ENCODE results near the gene METTL16.
A peak's percentile ranks its signal among the peaks of the same experiment; 100 is the strongest.

METTL16 gene

DNA sequence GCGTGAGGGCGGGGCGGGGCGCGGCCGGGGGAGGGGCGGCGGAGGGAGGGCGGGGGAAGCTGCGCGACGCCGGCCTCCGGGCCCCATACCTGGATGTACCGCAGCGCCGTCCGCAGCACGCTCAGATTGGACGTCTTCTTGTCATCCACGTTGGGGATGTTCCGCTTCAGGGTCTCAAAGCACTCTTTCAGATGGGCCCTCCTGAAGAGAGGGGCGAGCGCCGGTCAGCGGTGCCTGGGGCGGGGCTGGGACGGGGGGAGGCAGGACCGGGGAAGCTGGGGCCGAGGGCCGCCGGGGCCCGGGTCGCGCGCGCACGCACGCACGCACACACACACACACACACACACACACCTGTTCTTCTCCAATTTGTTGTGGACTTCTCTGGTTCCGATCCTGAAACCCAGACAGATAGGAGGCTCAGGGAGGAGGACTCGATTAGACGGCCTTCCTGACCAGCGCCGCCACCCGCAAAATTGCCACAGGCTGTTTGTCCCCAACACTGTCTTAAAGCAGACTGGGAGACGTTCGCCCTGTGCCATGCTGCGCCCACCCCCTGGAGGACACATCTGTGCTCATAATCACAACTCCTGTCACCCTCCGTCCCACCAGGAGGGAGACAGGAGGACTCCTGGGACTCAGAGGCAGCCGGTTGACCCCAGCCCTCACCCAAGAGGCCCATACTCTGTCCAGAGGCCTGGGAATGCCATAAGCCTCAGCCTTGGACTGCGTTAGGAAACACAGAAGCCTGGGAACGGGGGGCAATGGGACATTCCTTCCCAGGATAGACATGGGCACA, 117.5 kb downstream of the METTL16 start:
- no peak for DNase-seq

- DNase-seq: peak; percentile 87
Observed at GRCh38 chr17:2393174-2393953, 118.3 kb downstream of the METTL16 start.

DNA sequence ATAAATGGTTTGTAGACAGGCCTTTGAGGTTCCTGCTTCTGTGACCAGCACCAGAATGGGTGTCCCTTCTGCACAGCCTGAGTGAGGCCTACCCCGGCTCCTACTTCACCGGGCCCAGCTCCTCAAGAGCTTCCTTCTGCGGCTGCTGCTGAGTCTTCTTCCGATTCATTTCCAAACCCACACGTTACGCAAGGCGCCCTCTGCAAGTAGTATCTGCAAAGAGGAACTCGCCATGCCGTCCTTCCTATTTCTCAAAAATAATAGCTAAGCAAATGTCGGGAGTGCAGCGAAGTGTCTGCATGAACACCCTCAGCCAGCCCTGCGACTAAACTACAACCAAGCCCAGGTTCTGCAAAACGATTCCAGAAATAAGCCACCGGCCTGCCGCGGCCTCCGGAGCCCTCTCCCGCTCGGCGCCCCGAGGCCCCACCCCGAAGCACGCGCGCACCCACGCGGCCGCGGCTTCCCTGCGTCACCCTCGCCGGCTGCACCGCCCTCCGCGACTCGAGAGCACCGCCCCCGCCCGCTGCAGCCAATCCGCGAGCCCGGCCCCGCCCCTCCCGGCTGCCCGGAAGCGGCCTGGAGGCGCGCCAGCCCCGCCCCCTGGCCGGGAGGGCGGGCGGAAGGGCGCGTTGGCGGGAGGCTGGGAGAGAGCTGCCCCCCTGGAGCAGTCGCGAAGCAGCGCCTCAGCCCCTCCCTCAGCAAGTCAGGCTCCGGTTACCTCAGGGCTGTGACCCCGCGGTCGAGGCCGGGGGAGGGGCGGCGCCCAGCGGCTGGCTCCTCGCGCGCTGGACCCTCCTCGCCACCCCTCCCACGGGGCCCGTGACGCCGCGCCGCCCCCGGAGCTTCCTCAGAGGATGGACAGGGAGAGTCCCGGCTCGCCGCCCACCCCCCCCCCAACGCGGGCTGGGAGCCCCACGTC, 119.2 kb downstream of the METTL16 start:
- DNase-seq: peak; percentile 91

DNA sequence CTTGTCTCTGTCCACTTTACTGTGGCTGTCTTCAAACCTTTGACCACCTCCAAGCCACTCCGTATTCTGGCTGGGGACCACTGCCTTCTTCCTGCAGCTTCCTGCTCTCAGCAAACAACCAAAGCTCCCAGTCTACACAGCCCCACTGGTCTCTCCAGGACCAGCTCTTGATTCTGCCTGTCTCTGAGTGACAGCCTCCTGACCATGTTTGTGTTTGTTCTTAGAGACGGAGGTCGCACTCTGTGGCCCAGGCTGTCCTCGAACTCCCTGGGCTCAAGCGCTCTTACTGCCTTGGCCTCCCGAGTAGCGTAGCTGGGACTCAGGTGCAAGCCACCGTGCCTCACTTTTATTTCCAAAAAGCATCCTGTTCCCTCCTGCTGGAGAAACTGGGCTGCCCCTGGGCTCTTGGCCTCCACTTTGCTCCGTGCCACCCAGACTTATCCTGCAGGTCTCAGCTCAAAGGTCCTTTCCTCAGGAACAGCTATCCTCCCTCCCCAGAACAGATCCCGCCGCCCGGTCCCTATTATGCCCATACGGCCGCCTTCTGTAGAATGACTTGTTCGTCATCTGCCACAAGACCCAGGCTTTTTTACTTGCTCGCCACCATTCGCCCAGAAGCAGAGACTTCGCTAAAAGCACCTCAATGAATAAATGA, 120.0 kb downstream of the METTL16 start:
- no peak for DNase-seq

DNA sequence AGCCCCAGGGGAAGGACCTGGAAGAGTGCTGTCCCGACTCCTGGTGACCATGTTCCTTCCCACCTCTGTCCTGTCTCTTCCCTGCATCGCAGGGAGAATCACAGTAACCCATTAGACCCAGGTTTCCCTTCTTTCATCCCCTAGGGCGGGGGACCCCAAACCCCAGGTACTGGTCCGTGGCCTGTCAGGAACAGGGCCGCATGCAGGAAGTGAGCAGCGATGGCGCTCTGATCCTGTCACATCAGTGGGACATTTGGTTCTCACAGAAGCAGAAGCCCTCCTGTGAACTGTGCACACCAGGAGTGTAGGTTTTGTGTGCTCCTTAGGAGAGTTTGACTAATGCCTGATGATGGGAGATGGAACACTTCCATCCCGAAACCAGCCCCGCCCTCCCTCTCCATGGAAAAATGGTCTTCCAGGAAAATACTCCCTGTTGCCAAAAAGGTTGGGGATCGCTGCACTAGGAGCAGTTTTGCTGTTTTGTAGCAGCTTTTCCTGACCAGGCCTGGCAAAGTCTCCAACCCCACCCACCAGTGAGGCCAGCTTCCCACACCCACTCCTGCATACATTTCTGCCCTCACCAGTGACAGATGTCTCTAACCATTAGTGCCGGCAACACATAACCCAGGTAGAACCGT, 121.4 kb downstream of the METTL16 start:
- no peak for DNase-seq

DNA sequence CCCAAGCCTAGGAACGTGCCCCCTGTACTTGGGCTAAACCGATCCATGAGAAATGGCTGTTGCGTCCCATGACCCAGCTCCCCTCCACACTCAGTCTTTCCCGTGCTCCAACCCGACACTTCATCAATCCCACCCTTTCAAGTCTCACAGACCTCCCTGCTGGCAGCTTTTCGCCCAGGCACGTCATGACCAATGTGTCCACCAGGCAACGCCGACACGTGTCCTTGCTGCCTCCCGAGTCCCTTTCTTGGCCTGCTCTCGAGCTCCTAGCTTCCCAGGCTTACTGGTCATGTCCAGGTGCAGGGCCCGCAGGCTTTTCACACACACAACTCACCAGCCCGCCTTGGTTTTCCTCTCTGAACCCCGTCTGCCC, 123.0 kb downstream of the METTL16 start:
- no peak for DNase-seq

- no peak for DNase-seq
Observed at GRCh38 chr17:2388020-2388682, 123.5 kb downstream of the METTL16 start.

- no peak for DNase-seq
Observed at GRCh38 chr17:2387086-2388019, 124.3 kb downstream of the METTL16 start.

- DNase-seq: no peak
Observed at GRCh38 chr17:2386400-2387085, 125.1 kb downstream of the METTL16 start.

DNA sequence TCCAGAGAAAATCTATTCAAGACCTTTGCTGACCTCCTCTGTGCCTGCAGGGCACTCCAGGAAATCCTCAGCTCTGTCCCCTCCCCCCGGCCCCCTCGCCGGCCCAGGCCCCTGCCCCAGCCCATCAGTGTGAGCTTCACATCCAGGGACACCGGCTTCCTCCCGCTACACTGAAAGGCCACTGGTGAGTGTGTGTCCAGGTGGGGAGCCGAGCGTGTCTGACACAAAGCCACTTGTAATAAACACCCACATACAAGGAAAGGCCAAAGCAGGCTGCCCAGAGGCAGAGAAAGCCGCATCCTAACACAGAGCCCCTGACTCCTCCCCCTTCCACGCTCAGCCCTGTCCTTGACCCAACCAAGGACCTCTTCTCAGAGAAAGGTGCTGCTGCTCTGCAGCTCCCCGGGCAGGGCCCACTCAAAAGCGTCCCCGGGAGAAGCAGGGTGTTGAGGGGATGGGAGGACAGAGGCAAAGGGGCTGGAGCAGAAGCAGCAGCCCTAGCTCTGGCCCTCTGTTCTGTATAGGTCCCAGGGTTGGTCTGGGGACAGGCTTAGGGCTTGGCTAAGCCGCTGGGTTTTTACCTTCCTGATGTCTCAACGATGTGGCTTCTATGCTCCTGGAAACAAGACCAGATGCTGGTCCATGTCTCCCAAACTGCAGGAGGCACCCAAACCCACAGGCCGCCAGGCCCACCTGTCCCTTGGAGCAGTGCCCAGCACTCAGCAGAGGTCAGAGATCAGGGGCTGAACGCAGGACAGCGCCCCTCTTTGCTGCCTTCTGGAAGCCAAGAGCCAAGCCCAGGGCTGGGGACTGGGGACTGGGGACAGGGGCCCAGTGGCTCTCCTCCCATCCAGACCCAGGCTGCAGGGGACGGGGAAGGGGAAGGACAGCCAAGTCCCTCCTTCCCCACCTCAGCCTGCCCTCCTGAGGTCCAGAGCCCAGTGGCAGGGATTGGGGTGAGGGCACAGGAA, 126.2 kb downstream of the METTL16 start:
- no peak for DNase-seq

GRCh38 chr17:2384439-2385127, 127.1 kb downstream of the METTL16 start:
- DNase-seq: no peak

- no peak for DNase-seq
Observed at GRCh38 chr17:2383628-2384167, 128.0 kb downstream of the METTL16 start.

GRCh38 chr17:2380950-2381649, 130.6 kb downstream of the METTL16 start:
- DNase-seq: no peak

DNA sequence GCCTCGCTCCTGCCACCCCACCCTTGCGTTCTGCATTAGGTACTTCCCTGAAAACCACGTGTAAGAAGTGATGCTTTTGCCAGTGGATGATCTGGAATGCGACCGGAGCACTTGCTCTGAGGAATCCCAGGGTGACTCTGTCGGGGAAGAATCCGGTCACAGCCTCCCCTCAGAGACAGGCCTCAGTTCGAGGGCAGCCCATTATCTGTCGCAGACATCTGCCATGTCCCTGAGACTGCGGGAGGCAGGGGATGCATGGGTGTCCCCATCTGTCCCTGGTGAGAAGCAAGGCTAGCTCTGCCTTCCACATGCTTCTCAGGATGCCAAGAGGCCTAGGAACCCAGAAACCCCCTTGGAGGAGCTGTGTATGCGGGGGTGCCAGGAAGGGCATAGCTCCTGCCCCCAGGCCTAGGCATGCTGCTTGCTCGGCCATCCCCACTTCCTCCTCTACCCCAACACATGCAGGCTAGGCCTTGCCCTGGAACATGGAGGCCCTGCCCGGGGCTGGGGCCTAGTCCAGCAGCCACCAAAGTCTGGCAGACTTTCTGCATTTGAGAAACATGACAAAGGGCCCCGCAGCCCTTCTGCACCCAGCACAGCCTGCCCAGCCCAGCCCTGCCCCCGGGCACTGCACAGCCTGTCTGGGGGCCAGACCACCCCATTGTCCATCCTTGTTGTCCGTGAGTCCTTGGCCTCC, 131.3 kb downstream of the METTL16 start:
- no peak for DNase-seq

DNA sequence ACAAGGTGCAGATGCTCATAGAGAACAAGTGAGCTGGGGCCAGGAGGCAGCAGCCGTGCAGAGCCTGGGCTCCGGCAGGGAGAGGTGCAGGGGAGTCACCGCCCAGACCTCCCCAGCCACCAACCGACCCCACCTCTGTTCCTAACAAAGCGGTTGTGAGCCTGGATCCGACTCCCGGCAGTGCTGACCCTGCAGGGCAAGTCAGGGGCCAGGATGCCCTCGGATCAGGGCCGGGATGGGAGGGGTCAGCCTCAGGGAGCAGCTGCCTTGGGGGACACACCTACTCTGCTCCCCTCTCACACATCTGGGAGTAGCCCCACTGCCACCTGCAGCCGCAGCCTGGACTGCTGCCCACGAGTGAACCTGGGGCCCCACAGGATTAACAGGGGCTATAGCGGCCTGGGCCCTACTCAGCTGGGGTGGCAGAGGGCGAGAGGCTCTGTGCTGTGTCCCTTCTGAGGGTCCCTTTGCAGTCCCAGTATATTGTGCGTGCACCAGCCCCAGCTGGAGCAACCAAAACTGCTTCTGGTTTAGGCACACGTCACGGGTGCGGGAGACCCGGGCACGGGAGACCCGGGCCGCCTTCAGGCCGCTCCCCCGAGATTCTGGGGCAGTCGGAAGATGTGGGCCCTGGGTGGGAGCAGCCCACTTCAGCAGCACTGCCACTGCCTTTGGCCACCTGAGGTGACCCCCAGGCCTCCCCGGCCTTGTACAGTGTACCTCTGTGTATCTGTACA, 132.0 kb downstream of the METTL16 start:
- no peak for DNase-seq

DNA sequence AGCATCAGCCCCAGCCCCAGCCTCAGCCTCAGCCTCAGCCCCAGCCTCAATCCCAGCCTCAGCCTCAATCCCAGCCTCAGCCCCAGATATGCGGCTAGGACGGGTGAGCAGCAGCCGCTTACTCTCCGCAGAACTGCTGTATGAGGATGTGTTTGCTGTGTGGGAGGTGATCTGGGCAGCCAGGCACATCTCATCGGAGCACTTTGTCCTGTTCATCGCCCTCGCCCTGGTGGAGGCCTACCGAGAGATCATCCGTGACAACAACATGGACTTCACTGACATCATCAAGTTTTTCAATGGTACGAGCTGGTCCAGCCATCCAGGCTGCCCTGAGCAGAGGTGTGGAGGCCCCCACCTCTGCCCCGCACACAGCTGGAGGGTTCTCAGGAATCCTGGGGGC, 132.8 kb downstream of the METTL16 start:
- DNase-seq: no peak
